Measurements from ENCODE around the gene DNAJC15. TPM values are rescaled to one million over a fixed set of nuclear protein-coding genes. Genes with fewer than 3 reads are reported as not detected.

DNAJC15 gene
- polyA plus RNA-seq, 3 donors, result 8.3 to 31.1 (median 22.0) TPM

DNA sequence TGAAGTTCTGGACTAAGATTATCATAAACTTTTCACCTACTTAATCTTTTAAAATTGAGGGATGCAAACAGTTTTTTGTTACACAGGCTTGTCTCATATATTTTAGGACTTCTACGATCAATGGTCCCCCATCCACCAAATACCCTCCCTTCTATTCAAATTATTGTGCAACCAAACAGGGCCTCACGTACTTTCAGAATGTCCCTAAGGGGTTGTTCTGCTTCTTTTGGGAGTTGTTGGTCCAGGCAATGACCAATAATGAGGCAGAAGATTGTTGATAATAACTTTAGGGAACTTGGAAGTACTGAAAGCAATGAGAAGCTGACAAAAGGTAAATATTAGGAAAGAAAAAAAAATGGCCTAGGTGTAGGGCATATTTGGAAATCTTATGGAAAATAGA lies 2.9 kb downstream of the DNAJC15 start:
- Histone ChIP-seq H3K27me3 (ENCODE audit: control insufficient read depth in 2 of 2, insufficient read depth in 2 of 2, low read length in 2 of 2) (no peaks in the 10 kb centered on the region), H3K36me3 (replicated peaks in 1 of 2; ENCODE audit: control insufficient read depth in 1 of 2, insufficient read depth in 2 of 2, low read length in 2 of 2) (peaks cover 10 to 20% of the 10 kb centered on the region in 2 donors), H3K9me3 (replicated peaks in 1 of 2; ENCODE audit: control insufficient read depth in 1 of 2, insufficient read depth in 1 of 2, low read length in 2 of 2) (no peaks in the 10 kb centered on the region), H2AFZ (ENCODE audit: insufficient read depth, low read depth, low read length, poor library complexity, severe bottlenecking) (no peak overlapping the region), H3K9ac (ENCODE audit: insufficient read depth, low read length, poor library complexity, severe bottlenecking) (no peak overlapping the region), H3K4me3 (replicated peaks in 1 of 3; ENCODE audit: low read depth in 2 of 3, low read length in 3 of 3) (no peak overlapping the region), H3K4me2 (replicated peaks; ENCODE audit: extremely low read depth, low read length, poor library complexity, severe bottlenecking) (peak overlapping the region; percentile 2), H3K4me1 (ENCODE audit: control insufficient read depth in 1 of 2, insufficient read depth in 2 of 2, low read length in 2 of 2) (peaks cover 29 to 36% of the 10 kb centered on the region in 2 donors), H3K79me2 (ENCODE audit: insufficient read depth, low read length) (peaks cover 75% of the 10 kb centered on the region), H3K27ac (ENCODE audit: low read depth in 1 of 2, low read length in 2 of 2) (peak overlapping the region in 1 of 2 donors; percentile 21), H4K20me1 (ENCODE audit: insufficient read depth, low read length) (peaks cover 7% of the 10 kb centered on the region)
- peak overlapping the region in 2 of 7 donors; percentile 42 to 71 for H3K27ac Mint-ChIP-seq
- peaks cover 0 to 2% (median 0%) of the 10 kb centered on the region in 7 donors for H3K9me3 Mint-ChIP-seq
- WGBS (ENCODE audit: insufficient coverage), result no CpG with 5 or more reads among the region's 2 CpGs
- H3K4me3 Mint-ChIP-seq, result no peak overlapping the region
- peak in 1 of 3 donors; percentile 27 for DNase-seq
- peaks cover 0 to 2% (median 0%) of the 10 kb centered on the region in 3 donors for H3K27me3 Mint-ChIP-seq (ENCODE audit: low read depth in 3 of 3)
- TF ChIP-seq, protein P1, sequence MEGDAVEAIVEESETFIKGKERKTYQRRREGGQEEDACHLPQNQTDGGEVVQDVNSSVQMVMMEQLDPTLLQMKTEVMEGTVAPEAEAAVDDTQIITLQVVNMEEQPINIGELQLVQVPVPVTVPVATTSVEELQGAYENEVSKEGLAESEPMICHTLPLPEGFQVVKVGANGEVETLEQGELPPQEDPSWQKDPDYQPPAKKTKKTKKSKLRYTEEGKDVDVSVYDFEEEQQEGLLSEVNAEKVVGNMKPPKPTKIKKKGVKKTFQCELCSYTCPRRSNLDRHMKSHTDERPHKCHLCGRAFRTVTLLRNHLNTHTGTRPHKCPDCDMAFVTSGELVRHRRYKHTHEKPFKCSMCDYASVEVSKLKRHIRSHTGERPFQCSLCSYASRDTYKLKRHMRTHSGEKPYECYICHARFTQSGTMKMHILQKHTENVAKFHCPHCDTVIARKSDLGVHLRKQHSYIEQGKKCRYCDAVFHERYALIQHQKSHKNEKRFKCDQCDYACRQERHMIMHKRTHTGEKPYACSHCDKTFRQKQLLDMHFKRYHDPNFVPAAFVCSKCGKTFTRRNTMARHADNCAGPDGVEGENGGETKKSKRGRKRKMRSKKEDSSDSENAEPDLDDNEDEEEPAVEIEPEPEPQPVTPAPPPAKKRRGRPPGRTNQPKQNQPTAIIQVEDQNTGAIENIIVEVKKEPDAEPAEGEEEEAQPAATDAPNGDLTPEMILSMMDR (IDR thresholded peaks at IDR 0.05), result no peak
- peaks cover 42% of the 10 kb centered on the region for H3K4me1 Mint-ChIP-seq
- peaks cover 9 to 16% of the 10 kb centered on the region in 2 donors for H3K36me3 Mint-ChIP-seq
- intact Hi-C loops (cut with micrococcal nuclease), result no loop called here

- H2AFZ ChIP-seq (ENCODE audit: insufficient read depth, low read depth, low read length, poor library complexity, severe bottlenecking), result no peak overlapping the region
- H3K27ac ChIP-seq (ENCODE audit: low read depth in 1 of 2, low read length in 2 of 2), result no peak overlapping the region
- no peak for DNase-seq
- TF ChIP-seq, protein P1 (IDR thresholded peaks at IDR 0.05), result no peak
- Mint-ChIP-seq H3K27ac (peak overlapping the region in 1 of 7 donors; percentile 14), H3K27me3 (ENCODE audit: low read depth in 3 of 3) (no peaks in the 10 kb centered on the region), H3K4me1 (peaks cover 31% of the 10 kb centered on the region), H3K9me3 (peaks cover 0 to 6% (median 5%) of the 10 kb centered on the region in 7 donors), H3K4me3 (no peak overlapping the region), H3K36me3 (peaks cover 25 to 38% of the 10 kb centered on the region in 2 donors)
- peaks cover 10 to 36% of the 10 kb centered on the region in 2 donors for H3K36me3 ChIP-seq (replicated peaks in 1 of 2; ENCODE audit: control insufficient read depth in 1 of 2, insufficient read depth in 2 of 2, low read length in 2 of 2)
- H3K79me2 ChIP-seq (ENCODE audit: insufficient read depth, low read length), result peaks cover 98% of the 10 kb centered on the region
- intact Hi-C loops (cut with micrococcal nuclease), result no loop called here
- H3K4me1 ChIP-seq (ENCODE audit: control insufficient read depth in 1 of 2, insufficient read depth in 2 of 2, low read length in 2 of 2), result peaks cover 14 to 17% of the 10 kb centered on the region in 2 donors
- 96% methylated on average over 2 of the region's 4 CpGs for WGBS (ENCODE audit: insufficient coverage)
- H3K9me3 ChIP-seq (replicated peaks in 1 of 2; ENCODE audit: control insufficient read depth in 1 of 2, insufficient read depth in 1 of 2, low read length in 2 of 2), result no peaks in the 10 kb centered on the region
- H4K20me1 ChIP-seq (ENCODE audit: insufficient read depth, low read length), result peaks cover 15% of the 10 kb centered on the region
- H3K9ac ChIP-seq (ENCODE audit: insufficient read depth, low read length, poor library complexity, severe bottlenecking), result no peak overlapping the region
- H3K27me3 ChIP-seq (ENCODE audit: control insufficient read depth in 2 of 2, insufficient read depth in 2 of 2, low read length in 2 of 2), result no peaks in the 10 kb centered on the region
- H3K4me3 ChIP-seq (replicated peaks in 1 of 3; ENCODE audit: low read depth in 2 of 3, low read length in 3 of 3), result no peak overlapping the region
- no peak overlapping the region for H3K4me2 ChIP-seq (replicated peaks; ENCODE audit: extremely low read depth, low read length, poor library complexity, severe bottlenecking)
Observed at GRCh38 chr13:43030548-43030947, 7.2 kb downstream of the DNAJC15 start.
